Gastrocnemius medialis (tissue), 4 donors: ENCODE measurements around the gene KIF4A. TPM values are rescaled to one million over a fixed set of nuclear protein-coding genes. Genes with fewer than 3 reads are reported as not detected.
"Not testable (repeated sequence)": the region's sequence is repeated elsewhere in the genome, so short reads cannot be mapped to it uniquely, and the experiment has no call there.

Experiments used
- ATAC-seq, 2 donors: fragments of 150-250 bp; one replicate each; pipeline ENCODE4 v1.9.1; 2016
- DNase-seq, 2 donors: peaks; one replicate each; pipeline ENCODE4 v3.0.0-alpha.2; 2019
- H3K27ac ChIP-seq, 4 donors: fragments of 200-600 bp; sonication (generic); 1 replicate in 1 of 4; 2 replicates in 3 of 4; pipeline ENCODE4 v1.5.1; 2016 to 2018; ENCODE audit warnings: mild to moderate bottlenecking in 2 of 4, moderate library complexity in 1 of 4
- H3K27me3 ChIP-seq, 3 donors: fragments of 200-600 bp; sonication (generic) in 2 of 3; 1 replicate in 1 of 3; 2 replicates in 2 of 3; pipeline versions ENCODE4 v1.5.1 to v1.6.0; 2016 to 2019; ENCODE audit warnings: mild to moderate bottlenecking in 1 of 3, moderate library complexity in 1 of 3
- H3K36me3 ChIP-seq, 2 donors: fragments of 200-600 bp; sonication (generic) in 1 of 2; one replicate each; pipeline ENCODE4 v1.5.1; 2017 to 2018
- H3K4me1 ChIP-seq, 2 donors: fragments of 200-600 bp; sonication (generic) in 1 of 2; one replicate each; pipeline ENCODE4 v1.5.1; 2016 to 2017; ENCODE audit warnings: mild to moderate bottlenecking in 2 of 2
- H3K4me3 ChIP-seq, 4 donors: fragments of 200-600 bp; sonication (generic) in 3 of 4; 1 replicate in 1 of 4; 2 replicates in 3 of 4; pipeline ENCODE4 v1.5.1; 2016 to 2019; ENCODE audit warnings: mild to moderate bottlenecking in 2 of 4
- H3K9me3 ChIP-seq, 3 donors: fragments of 200-600 bp; sonication (generic) in 2 of 3; 1 replicate in 1 of 3; 2 replicates in 2 of 3; pipeline ENCODE4 v1.5.1; 2016 to 2019
- CTCF ChIP-seq, 5 experiments: fragments of 450-650 bp in 3 of 5; fragments of 200-600 bp in 2 of 5; sonication (generic) in 2 of 5; IDR thresholded peaks in 4 of 5; conservative IDR thresholded peaks in 1 of 5; 1 replicate in 4 of 5; 2 replicates in 1 of 5; pipeline ENCODE4 v1.5.1; 2016 to 2019; ENCODE audit warnings: antibody characterized with exemption in 5 of 5, mild to moderate bottlenecking in 3 of 5, moderate library complexity in 3 of 5
- POLR2A ChIP-seq, 2 donors: fragments of 450-650 bp; IDR thresholded peaks; one replicate each; pipeline ENCODE4 v1.6.1; 2017; ENCODE audit warnings: antibody characterized with exemption in 2 of 2, mild to moderate bottlenecking in 2 of 2, moderate library complexity in 2 of 2
- in situ Hi-C, 4 donors: fragments of 200-750 bp; cut with MboI; loops; one replicate each; pipeline versions ENCODE4 v1.15.0 to v1.8.0; 2017; ENCODE audit warnings: low sequenced_read_pairs in 4 of 4
- intact Hi-C: fragments of 100-400 bp; cut with DNase I; formaldehyde crosslinking; loops from one replicate; pipeline ENCODE4 v1.15.1; 2023; ENCODE audit warnings: low total_unique reads
- total RNA-seq, 4 donors: library from RNA; depleted of rRNA; stranded (reverse); fragments of >200 nt; gene quantifications; one replicate each; pipeline versions ENCODE4 v1.1.0 to v1.2.3, GENCODE V29; 2016

KIF4A gene
- total RNA-seq, 4 donors from 2014 or later = 0.07 to 0.09 TPM; not detected in 2

- intact Hi-C loops (no loop called here), in situ Hi-C loops (no loop called here)
- H3K9me3 ChIP-seq = no peaks in the 10 kb centered on the region
- no peaks in the 10 kb centered on the region for H3K27me3 ChIP-seq
- no peak for TF ChIP-seq POLR2A (IDR thresholded peaks at IDR 0.05)
- no peak for TF ChIP-seq CTCF (IDR thresholded peaks at IDR 0.05 in 4 of 5, conservative IDR thresholded peaks at IDR 0.05 in 1 of 5)
- no peaks in the 10 kb centered on the region for H3K36me3 ChIP-seq
- H3K4me1 ChIP-seq = no peaks in the 10 kb centered on the region
- DNase-seq (no peak), ATAC-seq (no peak)
- H3K27ac ChIP-seq = no peak overlapping the region
- no peak overlapping the region for H3K4me3 ChIP-seq
Measured at GRCh38 chrX:70386235-70386634, 96.3 kb downstream of the KIF4A start.

GRCh38 chrX:70398899-70399298, 109.0 kb downstream of the KIF4A start:
- ATAC-seq (no peak), DNase-seq (no peak)
- Histone ChIP-seq H3K4me1 (no peaks in the 10 kb centered on the region), H3K9me3 (no peaks in the 10 kb centered on the region), H3K27ac (no peak overlapping the region), H3K4me3 (no peak overlapping the region), H3K27me3 (peaks cover 0 to 3% (median 0%) of the 10 kb centered on the region in 3 donors), H3K36me3 (no peaks in the 10 kb centered on the region)
- intact Hi-C loops = no loop called here
- in situ Hi-C loops = no loop called here
- TF ChIP-seq POLR2A (IDR thresholded peaks at IDR 0.05) = no peak
- TF ChIP-seq CTCF (IDR thresholded peaks at IDR 0.05 in 4 of 5, conservative IDR thresholded peaks at IDR 0.05 in 1 of 5) = no peak

GRCh38 chrX:70400181-70400580, 110.3 kb downstream of the KIF4A start:
- intact Hi-C loops, ATAC-seq, H3K27ac ChIP-seq, H3K4me1 ChIP-seq, H3K27me3 ChIP-seq, DNase-seq, H3K4me3 ChIP-seq, H3K9me3 ChIP-seq, H3K36me3 ChIP-seq, in situ Hi-C loops: not testable (repeated sequence)

GRCh38 chrX:70402721-70403120, 112.8 kb downstream of the KIF4A start:
- TF ChIP-seq POLR2A (IDR thresholded peaks at IDR 0.05) = no peak
- no peak for TF ChIP-seq CTCF (IDR thresholded peaks at IDR 0.05 in 4 of 5, conservative IDR thresholded peaks at IDR 0.05 in 1 of 5)
- H3K4me3 ChIP-seq = no peak overlapping the region
- intact Hi-C loops = no loop called here
- H3K36me3 ChIP-seq = no peaks in the 10 kb centered on the region
- in situ Hi-C loops = no loop called here
- no peak overlapping the region for H3K27ac ChIP-seq
- no peaks in the 10 kb centered on the region for H3K27me3 ChIP-seq
- DNase-seq (no peak), ATAC-seq (no peak)
- no peaks in the 10 kb centered on the region for H3K9me3 ChIP-seq
- no peaks in the 10 kb centered on the region for H3K4me1 ChIP-seq

- Histone ChIP-seq H3K4me3 (no peak overlapping the region), H3K36me3 (no peaks in the 10 kb centered on the region), H3K4me1 (no peaks in the 10 kb centered on the region), H3K27ac (no peak overlapping the region), H3K27me3 (no peaks in the 10 kb centered on the region), H3K9me3 (no peaks in the 10 kb centered on the region)
- intact Hi-C loops = no loop called here
- DNase-seq = no peak
- in situ Hi-C loops = no loop called here
- no peak for TF ChIP-seq CTCF (IDR thresholded peaks at IDR 0.05 in 4 of 5, conservative IDR thresholded peaks at IDR 0.05 in 1 of 5)
- TF ChIP-seq POLR2A (IDR thresholded peaks at IDR 0.05) = no peak
- no peak for ATAC-seq
Measured at GRCh38 chrX:70405003-70405402, 115.1 kb downstream of the KIF4A start.
